HG03378 (cell line): Measurements from ENCODE around the gene CKAP4.

Experiments
- ATAC-seq: cut with Tn5 transposase; IDR thresholded peaks from one replicate; pipeline ENCODE4 v1.9.1; 2021; ENCODE audit warnings: mild to moderate bottlenecking, moderate library complexity; ENCODE audit not compliant: unreplicated experiment

CKAP4 gene

DNA sequence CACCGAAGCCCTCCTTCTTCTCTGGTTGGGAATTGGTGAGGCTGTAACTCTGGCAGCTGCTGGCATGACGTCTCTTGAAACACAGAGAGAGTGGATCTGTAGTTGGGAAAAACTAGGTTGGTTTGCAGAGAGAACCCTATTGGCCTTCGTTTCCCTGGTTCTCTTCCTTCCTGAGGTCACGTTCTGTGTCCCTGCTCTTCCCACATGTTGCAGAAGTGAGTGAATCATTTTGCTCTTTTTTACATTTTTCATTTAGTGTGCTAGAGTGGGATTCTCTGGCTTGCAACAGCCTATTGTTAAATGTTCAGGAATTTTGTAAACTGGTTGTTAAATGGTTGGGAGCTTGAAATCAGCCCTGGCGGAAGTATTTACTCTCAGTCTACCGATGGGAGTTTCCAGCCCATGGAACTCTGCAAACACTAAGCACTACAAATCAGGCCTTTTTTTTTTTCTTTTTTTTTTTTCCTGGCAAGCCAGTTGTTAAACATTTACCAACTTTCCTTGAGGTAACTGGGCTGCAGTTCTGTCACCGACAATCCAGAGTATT, 26.8 kb upstream of the CKAP4 start:
- ATAC-seq = no peak

DNA sequence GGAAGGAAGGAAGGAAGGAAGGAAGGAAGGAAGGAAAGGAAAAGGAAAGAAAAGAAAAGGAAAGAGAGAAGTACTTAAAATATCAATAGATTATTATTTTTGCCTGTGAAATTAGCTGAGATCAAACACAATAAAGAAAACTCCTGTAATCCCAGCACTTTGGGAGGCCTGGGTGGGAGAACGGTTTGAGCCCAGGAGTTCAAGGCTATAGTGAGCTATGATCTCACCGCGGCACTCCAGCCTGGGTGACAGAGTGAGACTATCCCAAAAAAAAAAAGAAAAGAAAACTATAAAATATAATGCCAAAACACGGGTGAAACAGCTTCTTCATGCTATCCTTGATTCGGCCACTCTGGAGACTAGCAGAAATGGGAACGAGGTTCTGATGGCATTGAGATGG, 26.2 kb upstream of the CKAP4 start:
- no peak for ATAC-seq

DNA sequence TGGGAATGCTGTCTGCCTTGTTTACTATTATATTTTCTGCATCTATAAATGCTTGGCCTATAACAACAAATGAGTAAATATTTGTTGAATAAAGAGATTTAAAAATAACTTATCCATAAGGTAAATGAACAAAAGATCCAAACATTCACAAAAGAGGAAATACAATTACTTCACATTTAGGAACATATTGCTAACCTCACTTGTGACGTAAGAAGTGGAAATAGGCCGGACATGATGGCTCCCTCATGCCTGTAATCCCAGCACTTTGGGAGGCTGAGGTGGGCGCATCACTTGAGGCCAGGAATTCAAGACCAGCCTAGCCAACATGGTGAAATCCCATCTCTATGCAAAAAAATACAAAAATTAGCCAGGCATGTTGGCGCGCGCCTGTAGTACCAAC, 25.7 kb upstream of the CKAP4 start:
- no peak for ATAC-seq

DNA sequence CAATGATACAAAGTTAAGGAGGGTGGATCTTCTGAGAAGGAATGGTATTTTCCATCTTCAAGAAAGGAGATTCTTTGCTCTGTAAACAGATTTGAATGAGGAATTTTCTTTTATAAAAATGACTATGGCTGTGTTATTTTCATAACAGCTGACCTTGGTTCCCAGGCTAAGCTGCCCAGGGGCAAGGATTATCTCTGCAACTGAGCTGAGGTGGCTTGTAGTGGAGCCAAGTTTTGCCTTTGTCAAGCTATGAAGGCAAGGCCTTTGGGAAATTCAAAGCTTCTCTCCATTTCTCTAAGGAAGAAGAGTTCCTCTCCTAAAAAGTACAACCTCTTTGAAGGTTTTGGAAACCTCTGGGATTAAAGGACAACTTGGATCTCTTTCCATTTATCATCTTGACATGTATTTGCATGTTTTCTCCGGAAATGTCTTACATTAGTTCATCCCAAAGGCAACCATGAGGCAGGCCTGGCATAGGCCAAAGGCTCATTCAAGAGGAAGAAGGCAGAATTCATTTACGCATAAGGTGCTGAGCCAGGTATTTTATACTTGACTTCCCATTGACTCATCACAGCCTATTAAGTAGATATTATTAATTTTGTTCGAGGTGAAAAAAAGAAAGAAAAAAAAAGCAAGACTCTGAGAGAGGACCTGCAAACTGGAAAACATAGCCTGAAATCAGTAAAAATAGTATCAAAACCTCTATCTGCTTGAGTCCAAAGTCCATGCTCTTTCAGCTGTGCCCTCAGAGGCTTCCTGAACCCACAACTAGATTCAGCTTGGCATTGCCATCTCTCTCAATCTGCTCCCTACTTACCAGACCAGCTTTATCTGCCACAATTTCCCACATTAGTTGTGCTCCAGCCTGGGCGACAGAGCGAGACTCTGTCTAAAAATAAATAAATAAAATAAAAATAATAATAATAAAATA, 24.0 kb upstream of the CKAP4 start:
- no peak for ATAC-seq

DNA sequence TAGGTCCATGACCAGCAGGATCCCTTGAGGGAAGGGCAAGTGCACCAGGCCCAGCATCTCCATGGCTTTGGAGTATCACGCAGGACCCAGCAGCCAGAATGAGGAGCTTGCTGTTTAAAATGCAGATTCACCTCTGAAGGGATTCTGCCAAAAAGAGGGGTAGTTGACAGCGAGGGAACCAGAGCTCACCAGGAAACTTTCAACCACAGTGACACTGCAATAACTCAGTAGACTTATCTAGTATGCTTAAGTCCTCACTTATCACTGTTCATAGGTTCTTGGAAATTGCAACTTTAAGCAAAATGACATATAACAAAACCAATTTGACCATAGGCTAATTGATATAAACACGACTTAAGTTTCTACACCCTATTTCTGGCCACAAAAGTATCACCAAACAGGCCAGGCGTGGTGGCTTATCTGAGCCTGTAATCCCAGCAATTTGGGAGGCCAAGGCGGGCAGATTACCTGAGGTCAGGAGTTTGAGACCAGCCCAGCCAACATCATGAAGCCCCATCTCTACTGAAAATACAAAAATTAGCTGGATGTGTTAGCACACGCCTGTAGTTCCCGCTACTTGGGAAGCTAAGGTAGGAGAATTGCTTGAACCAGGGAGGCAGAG, 21.4 kb upstream of the CKAP4 start:
- no peak for ATAC-seq

DNA sequence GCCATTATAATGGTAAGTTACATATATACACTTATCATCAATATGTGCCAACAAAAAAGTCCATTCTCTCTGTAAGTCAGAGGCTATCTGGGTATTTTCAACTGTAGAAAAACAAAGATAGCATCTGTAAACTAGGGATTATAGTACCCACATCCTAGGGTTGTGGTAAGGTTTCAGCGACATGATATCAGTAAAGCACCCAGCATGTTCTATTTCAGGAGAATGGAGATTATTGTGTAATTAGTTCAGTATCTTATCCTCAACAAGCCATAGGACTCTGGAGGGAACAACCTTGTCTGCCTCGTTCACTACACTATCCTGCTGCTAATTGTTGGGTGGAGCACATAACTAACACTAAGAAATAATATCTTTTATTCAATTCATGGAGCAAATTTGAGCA, 19.7 kb upstream of the CKAP4 start:
- no peak for ATAC-seq

DNA sequence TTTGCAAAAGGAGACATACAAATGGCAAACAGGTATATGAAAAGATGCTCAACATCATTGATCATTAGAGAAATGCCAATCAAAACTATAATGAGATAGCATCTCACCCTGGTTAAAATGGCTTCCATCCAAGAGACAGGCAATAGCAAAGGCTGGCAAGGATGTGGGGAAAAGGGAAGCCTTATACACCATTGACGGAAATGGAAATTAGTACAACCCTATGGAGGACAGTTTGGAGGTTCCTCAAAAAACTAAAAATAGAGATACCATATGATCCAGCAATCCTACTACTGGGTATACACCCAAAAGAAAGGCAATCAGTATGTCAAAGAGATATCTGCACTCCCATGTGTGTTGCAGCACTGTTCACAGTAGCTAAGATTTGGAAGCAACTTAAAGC, 17.3 kb upstream of the CKAP4 start:
- ATAC-seq = no peak

DNA sequence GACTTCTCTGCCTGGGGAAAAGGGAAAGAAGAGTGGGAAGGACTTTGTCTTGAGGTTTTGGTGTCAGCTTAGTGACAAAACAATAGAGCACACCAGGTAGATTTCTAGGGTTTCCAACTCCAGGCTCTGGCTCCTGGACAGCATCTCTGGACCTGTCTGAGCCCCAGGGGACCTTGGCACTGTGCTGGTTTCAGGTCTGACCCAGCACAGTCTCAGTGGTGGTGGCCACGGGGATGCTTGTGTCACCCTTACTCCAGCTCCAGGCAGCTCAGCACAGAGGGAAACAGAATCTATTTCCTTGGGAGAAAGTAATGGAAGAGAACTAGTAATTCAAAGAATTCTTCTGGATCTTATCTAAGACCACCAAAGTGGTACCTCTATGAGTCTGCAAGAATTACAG, 11.1 kb upstream of the CKAP4 start:
- no peak for ATAC-seq

DNA sequence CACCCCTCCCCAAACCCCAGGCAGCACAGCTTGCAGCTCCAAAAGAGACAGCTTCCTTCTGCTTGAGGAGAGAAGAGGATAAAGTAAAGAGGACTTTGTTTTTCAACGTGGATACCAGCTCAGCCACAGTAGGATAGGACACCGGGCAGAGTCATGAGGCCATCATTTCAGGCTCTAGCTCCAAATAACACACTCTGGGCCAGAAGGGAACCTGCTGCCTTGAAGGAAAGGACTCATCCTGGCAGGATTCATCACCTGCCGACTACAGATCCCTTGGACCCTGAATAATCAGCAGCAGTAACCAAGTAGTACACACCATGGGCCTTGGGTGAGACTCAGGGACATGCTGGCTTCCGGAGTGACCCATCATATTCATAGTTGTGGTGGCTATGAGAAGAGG, 10.4 kb upstream of the CKAP4 start:
- no peak for ATAC-seq

DNA sequence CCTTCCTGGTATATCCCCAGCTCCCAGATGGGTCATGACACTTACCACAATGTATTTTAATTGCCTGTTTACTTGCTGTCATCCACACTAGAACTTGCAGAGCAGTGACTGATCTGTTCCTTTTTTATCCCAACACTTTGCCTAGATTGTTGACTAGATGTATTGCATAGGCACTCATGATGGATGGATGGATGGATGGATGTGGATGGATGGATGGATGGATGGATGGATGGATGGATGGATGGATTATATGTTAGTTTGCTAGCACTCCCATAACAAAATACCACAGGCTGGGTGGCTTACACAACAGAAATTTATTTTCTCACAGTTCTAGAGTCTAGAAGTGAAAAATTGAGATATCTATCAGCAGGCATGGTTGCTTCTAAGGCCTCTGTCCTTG, 8.7 kb upstream of the CKAP4 start:
- ATAC-seq = no peak

DNA sequence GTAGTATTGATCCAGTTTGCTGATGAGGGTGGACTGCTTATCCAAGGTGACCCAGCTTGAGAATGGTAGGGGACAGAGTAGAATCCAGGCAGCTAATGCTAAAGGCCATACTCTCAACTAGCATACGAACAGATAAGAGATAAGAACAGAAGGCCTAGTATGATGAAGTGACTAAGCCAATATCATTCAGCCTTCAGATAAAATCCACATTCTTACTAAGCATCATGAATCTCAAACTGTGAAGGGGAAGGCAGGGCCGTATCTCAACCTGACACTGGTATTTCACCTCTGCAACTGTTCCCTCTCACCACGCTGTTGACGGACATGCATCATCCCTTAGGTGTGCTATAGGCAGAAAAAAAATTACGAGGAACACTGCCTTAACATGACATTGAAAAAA, 8.1 kb upstream of the CKAP4 start:
- ATAC-seq = no peak

DNA sequence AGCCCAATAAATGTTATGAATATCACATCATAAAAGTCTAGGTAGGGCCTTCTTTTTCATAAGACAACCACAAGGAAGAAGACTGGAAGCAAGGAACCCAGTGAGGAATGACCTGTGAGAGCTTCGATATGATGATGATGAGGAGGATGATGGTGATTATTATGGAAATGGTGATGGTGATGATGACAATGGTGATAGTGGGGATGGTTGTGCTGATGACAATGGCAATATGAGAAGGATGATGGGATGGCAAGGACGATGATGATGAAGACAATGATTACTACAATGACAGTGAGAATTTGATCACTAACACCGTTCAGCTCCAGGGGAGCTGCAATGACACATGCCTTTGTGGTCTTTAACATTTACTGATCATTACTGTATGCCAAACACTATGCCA, 7.7 kb upstream of the CKAP4 start:
- no peak for ATAC-seq

DNA sequence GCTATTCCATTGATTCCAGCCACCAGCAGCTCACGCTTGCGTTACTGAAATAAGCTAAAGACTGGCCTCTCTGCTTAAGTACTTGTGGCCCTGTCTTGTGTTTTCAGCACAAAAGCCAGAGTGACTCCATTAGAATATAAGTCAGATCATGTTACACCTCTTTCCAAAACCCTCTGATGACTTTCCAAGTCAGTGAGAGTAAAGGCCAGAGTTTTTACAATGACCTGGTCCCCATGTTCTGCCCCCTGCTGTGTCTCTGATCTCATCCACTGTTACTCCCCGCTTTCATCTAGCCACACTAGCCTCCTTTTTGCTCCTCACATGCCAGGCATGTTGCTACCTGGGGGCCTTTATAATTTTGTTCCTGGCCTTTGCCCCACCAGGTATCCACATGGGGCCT, 6.9 kb upstream of the CKAP4 start:
- no peak for ATAC-seq

DNA sequence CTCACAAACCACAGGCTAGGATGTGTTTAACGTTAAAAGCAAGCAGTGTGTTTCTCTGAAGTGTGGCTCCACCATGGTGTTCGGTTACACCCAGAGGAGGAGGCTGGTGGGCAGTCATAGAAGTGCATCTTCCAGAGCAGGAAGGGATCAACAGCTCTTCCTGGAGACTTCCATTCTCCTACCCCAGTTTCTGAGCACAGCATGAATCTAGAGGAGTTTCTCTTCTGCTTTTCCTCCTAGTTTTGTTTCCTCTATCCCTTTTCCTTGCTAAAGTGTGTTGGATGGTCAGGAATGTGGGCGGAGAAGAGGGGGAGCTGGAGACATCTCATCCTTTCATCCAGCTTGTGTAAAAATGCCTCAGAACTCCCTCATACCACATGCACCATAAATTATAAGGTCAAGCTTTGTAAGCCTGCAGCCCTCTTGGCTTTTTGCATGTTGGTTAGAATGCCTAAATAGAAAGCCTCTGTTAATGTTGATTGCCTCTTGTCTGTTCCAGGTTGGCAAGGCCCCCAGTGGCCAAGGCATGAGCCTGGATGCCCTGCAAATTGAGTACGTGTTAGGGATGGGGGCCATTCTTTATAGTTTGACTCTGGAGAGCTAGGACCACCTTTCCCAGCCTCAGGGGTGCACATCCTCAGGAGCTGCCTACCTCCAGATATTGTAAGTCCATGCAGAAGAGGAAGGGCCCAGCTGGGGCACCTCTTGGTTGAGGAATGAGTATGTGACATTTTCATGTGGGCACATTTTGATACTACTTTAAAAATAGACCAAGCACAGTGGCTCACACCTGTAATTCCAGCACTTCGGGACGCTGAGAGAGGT, 4.0 kb upstream of the CKAP4 start:
- no peak for ATAC-seq

DNA sequence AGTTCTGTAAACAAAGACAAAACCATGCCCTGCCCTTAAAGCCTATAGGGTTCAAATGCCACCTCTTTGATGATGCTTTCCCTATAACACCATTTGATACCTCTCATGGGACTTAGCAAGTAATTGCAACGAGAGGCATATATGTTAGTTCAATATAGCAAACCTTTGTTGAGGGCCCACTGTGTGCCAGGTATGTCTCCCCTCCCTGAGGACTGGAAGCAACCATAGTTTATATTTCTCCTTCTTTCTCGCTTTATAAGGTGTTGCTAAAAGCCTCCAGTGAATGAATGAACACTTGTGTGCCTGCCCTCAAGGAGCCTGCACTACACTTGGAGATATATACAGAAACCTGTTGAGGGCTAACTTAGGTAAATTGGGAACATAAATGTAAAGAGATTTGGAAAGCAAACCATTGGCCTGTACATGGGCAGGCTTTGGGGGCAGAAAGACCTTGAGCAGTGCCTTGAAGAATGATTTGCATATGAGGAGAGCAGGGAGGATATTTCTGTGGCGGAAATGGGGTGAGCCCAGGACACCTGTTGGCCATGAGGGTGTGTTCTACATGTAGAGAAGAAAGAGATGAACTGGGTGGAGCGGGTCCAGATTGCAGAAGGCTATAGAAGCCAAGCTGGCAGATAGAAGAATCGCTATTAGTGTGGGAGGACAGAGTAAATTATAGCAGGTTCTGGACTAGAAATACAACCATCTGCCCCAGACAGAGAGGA, 1.8 kb upstream of the CKAP4 start:
- ATAC-seq = peak; percentile 84

DNA sequence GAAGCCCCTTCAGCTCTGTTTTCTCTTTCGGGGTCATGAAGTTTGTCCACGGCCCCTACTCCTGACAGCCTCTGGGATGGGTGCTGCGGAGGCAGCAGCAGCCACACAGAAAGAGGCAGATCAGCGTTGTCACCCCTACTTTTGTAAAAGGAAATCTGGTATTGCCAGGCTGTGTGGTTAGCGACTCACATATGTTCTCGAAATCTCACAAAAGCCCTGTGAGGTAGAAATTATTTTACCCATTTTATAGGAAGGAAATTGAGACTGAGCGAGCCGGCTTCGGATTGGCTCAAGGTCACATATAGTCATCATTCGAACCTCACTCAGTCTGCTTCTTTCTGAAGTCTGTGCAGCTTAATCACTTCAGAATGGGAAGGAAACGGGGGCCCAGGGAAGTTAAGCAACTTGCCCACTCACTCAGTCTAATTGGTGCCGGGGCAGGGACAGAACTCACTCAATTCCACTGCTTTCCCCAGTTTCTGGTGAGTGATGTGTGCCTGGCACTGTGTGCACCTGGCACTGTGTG, 1.1 kb upstream of the CKAP4 start:
- ATAC-seq = no peak

DNA sequence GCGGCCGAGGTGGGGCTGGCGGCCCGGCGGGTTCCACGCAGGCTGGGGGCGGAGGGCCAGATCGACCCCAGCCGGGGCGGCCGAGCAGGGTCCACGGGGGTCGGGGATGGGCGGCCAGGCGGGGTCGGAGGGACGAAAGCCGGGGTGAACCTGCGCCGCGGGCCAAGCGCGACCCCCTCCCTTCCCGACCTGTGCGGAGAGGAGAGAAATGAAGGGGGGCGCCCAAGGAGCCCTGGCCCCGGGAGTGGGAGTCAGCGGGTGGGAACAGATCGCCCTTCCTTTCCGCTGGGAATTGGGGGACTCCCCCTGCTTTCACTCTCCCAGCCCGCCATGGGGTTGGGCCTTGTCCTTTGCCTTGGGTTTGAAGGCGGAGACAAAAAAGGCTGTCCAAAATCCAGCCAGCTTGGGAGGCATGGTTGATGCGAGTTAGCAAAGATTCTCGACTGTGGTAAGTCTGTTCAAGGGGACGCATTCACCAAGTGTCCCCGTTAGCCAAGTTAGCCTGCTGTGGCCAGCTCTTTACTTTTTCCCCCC, 559 bp upstream of the CKAP4 start:
- ATAC-seq = no peak

DNA sequence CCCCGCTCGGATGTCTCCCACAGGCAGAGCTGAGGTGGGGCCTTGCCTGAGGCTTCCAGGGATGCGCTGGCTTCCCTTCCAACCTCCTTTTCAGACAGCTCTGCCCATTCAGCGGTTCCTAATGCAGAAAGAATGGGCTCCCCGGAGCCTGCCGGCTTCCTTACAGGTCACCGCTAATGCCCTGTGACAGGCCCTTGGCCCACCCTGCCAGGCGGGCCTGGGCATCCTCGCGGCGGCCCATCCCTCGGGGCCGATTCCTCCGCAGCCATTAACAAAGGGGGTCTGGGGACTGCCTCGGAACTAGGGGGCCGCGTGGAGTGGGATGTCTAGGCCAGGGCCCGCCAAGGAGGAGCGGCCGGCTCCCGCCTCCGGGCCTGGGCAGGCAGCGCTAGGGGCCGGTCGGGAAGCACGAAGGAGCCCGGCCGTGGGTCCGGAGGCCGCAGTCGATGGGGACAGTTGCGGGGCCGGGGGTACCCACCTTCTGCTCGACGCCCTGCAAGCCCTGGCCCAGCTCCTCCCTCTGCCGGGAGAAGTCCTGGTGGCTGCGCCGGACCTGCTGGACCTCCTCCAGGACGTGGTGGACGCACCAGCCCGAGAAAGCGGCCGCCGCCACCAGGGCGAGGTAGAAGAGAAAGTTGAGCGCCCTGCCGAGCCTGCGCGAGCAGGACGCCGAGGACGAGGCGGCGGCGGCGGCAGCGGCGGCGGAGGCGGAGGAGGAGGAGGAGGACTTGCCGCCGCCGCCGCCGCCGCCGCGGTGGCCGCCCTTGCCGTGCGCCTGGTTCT, 738 bp downstream of the CKAP4 start:
- ATAC-seq = no peak

DNA sequence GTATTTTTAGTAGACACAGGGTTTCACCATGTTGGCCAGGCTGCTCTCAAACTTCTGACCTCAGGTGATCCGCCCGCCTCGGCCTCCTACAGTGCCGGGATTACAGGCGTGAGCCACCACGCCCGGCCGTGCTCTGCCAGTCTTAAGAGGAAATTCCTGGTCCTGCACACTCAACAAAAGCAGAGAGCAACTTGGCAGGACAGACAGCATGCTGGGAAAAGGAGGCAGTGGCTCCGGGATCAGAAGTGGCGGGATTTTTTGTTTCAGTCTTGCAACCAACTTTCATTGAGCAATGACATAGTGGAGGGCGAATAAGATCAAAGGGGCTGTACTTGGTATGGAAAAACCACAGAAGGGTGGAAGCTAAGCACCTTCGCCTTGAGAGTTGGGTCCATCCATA, 2.1 kb downstream of the CKAP4 start:
- no peak for ATAC-seq
